ENCODE measurements around the gene RAD51B.

Gene RAD51B

DNA sequence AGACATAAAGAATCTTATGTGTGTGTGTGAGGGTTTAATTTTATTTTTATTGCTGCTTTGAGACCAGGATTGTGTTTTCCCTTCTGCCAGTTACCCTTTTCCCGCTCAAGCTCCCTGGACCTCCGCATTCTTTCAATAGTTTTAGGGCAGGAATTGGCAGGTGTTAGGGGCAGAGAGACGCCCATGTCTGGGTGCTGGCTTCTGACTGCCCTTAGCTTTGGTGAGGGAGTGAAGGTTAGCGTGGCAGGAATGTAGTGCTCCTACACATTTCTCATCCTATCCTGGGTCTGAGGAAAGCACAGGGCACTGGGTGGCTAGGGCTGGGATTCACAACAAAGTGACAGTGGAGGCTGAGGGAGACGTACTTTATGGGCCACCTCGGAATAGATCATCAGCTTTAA, 545.2 kb downstream of the RAD51B start:
- no peak for DNase-seq (ENCODE audit: low read depth)

GRCh38 chr14:68365228-68365627, 545.6 kb downstream of the RAD51B start:
- DNase-seq (ENCODE audit: low read depth): peak; percentile 87

DNA sequence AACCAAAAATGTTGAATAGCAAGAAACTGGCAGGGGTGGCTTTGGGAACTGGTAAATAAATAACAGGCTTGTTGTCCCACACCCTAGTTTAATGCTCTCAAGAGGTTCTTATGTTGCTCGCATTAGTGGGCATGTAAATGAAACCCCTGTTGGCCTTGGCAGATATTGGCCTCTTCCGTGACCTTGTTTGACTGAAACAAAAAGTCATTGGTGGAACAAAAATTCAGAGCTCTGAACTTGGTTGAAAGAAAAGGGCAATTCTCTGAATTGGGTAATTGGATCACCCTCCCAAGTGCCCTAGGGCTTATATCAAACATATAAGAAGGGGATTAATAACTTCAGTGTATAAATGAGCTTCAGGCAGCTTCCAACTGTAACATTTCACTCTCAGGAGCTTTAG, 547.1 kb downstream of the RAD51B start:
- DNase-seq (ENCODE audit: low read depth): no peak

DNA sequence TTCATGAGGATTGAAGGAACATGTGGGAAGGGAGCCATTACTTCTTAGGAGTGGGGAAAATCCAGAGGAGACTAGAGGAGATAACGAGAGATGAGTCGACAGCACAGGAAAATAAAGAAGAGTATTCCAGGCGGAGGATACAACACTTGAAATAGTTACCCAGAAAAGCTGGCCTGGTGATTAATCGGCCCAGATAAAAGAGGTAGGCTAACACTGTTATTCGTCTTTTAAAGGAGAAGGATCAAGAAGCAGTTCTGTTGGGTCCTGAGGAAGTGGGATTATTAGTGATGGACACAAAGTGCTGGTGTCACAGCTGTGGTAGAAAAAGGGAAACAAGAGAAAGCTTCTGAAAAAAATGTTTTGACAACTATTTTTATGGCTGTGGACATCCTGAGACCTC, 548.0 kb downstream of the RAD51B start:
- peak; percentile 21 for DNase-seq (ENCODE audit: low read depth)

DNA sequence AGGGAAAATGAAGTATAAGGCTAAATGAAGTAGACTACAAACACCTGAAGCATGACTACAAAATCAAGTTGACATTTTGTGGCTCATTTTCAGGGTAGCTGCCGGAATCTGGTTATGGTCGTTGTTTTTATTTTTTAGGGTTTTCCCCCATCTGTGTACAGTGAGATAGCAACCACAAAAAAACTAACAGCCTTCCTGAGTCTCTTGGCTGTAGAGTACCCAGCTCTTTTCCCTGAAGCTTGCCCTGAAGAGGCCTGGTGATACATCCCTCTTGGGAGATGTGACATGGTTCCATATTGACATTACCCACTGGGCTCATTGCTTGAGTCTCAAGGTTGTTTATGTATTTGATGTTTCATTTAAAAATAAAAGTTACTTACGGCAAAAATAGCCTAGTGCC, 549.3 kb downstream of the RAD51B start:
- no peak for DNase-seq (ENCODE audit: low read depth)

DNA sequence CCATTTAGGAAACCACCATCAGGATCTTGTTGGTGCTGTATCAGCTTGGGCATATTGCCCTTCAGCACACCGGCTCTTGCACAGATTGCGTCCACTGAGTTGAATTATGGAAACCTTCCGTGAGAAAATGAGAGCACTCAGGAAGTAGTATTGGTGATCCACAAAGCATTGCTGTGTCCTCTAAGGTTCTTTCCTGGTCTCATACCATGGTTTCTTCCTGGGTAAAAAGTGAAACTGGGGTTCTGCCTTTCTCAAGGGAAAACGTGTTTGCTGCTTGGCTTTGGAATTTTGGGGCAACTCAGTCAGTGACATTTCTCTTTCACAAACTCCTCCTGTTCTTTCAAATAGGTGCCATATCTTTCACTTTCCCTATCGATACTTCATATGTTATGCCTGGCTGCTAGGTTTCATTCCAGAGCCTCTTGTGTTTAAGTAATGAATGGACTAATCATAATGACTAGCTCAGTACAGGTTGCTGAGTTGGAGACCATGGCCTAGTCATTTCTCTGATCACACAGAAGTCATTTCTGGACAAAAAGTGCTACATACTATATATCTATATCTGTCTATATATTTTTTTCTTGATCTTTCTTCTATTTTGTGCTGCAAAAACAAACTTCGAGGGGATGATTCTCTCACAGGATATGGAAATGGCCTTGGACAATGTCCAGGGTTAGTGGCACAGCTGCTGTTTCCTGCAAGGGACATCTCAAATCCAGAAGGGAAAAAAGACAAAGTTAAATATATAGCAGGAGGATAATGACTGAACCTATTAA, 549.9 kb downstream of the RAD51B start:
- DNase-seq (ENCODE audit: low read depth): no peak

- no peak for DNase-seq (ENCODE audit: low read depth)
These were observed 550.4 kb downstream of the RAD51B start for GRCh38 chr14:68370057-68370360.

- DNase-seq (ENCODE audit: low read depth): no peak
These were observed 552.8 kb downstream of the RAD51B start for GRCh38 chr14:68372368-68372767.

DNA sequence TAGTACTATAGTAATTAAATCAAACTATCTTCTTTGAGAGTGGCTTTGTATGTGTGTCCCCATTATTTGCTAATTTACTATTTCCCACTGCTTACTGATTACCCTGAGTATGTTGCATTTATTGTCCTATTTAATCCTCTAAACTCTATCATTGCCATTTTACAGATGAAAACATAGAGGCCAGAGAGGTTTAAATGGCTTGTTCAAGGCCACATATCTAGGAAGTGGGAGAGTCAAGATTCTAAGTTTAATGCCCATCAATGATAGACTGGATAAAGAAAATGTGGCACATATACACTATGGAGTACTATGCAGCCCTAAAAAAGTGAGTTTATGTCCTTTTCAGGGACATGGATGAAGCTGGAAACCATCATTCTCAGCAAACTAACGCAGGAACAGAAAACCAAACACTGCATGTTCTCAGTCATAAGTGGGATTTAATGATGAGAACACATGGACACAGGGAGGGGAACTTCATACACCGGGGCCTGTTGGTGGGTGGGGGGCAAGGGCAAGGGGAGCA, 553.6 kb downstream of the RAD51B start:
- DNase-seq (ENCODE audit: low read depth): no peak

- DNase-seq (ENCODE audit: low read depth): no peak
These were observed 554.4 kb downstream of the RAD51B start for GRCh38 chr14:68373847-68374444.

DNA sequence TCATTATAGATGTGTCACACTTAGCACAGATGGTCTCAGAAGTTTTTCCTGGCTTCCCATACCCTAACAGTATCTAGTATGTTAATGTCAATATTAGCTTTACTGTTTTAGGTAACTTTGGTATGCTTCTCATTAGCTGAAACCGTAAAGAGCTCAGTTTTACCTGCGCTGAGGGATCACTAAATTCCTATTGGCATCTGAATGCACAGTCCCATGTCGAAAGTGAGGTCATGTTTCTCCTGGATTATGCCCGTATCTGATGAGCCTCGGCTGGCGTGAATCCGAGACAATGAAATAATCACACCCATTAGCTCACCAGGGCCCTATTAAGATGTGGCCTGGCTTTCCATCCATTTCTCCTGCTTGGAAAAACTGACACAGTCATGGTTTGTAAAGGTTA, 555.1 kb downstream of the RAD51B start:
- no peak for DNase-seq (ENCODE audit: low read depth)

DNA sequence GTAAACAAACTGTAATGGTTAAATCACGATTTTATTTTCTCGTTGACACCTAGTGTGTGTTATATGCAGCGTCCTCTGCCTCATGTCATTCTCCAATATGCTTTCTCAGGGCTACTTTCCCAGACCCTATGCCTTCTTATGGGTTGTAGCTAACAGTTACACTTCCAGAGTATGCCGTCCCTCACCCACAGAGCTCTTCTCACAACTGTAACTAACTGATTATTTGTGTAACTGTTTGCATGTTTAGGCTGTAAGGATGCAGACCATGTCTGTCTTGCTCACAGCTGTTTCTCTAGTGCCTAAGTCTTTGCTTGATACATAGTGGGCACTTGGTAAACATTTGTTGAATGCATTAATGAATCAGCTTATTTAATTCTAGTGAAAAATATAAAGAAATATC, 555.8 kb downstream of the RAD51B start:
- no peak for DNase-seq (ENCODE audit: low read depth)

- no peak for DNase-seq (ENCODE audit: low read depth)
These were observed 556.6 kb downstream of the RAD51B start for GRCh38 chr14:68376067-68376779.

DNA sequence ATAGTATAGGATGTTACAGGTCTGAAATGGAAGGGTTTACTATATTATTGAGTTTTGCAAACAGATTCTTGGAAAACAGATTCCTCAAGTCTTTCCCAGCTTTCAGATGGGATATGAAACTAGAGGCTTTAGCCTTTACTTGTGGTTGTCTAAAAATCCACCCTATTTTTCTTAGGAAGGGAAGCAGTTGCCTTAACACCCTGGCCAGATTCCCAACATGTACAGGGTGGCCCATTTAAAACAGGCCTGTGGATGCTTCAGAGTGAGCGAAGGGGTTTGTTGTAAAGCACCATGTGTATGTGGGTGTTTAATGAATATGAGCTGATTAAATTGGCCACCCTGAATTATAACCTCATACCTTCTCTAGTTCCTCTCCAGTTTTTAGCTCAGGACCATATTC, 557.4 kb downstream of the RAD51B start:
- no peak for DNase-seq (ENCODE audit: low read depth)

GRCh38 chr14:68377459-68377858, 557.9 kb downstream of the RAD51B start:
- DNase-seq (ENCODE audit: low read depth): no peak

GRCh38 chr14:68379510-68380328, 560.1 kb downstream of the RAD51B start:
- DNase-seq (ENCODE audit: low read depth): no peak

DNA sequence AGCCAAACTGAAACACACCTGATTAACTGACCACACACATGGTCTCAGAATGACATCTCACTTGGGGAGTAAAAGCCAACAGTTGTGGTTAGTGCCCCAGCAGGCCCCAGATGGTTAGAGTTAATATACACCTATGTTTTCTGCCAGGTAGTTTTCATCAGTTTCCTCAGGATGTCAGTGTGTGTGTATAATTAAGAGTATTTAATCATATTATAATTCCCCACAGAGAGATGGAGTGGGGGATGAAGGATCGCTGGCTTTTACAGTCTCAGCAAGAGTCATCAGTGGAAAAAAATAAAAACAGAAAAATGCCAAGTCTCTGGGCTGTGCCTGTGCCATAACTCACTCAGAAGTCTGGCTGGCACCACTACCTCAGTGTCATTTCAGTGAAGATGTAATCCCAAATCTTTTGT, 560.8 kb downstream of the RAD51B start:
- no peak for DNase-seq (ENCODE audit: low read depth)

GRCh38 chr14:68384335-68384734, 564.8 kb downstream of the RAD51B start:
- peak; percentile 53 for DNase-seq (ENCODE audit: low read depth)

DNA sequence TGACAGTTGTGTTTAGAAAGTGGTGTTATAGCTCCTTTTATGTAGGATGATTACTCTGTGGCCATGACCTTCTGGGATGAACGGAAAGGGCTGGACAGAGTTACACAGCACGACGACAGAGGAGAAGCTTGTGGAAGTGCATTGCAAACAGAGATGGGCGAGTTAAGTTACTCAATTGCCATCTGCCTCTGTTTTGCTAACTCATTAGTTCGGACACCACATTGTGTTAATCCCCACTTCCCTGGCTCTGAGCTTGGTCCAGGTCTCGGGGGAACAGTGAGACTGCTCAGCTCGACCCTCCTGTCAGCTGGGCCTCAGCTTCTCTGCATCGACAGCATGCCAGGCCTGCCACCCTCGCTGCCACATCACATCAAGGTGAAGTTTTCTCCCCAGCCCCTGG, 565.3 kb downstream of the RAD51B start:
- DNase-seq (ENCODE audit: low read depth): no peak

DNA sequence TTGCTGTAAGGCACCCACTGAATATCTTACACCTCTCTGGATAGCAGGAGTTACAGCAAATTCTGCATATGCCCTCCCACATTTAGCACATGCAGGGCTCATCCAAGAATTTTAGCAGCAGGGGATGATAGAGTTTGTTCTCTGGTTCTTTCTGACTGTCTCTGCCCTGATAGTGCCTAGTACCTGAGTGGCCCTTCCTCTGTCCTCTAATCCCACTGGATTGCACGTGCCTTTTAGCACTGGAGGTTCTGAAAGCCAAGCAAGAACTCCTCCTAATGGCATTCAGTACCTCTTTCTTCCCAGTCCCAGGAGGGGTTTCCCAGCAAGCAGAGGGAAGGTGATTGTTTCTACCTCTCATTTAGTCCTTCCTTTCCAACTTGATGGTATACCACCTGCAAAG, 566.9 kb downstream of the RAD51B start:
- DNase-seq (ENCODE audit: low read depth): no peak

DNA sequence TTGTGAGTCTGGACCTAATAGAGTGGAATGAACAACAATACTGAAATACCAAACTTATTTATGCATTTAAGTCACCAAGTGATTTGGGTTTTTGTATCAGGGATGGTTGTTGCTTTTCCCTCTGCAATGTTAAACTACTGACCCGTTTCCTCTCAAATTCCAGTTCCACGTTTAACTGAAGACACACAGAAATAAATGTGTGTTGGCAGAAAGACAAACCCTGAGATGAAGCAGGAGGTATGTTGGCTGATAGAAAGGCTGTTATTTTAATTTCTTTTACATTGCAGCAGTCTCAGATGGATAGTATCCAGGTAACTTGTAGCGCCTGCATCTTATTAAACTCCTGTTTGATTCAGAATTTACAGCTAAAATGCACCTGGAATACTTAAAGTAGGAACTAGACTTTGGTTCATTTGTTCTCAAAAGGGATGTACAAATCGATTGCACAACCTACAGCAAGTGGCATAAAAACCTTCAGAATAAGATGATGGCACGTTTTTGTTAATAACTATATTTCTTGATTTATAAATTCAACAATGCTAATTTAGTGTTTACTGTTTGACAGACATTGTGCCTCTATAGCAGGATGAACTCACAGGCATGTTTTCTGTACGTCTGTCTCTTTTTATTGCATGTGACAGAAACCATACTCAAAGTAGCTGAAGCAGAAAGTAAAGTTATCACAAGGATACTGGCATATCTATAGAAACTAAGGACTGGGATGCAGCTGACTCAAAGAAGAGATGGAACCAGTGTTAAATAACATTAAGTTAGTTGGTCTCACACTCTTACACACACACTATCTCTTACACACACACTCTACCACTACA, 567.6 kb downstream of the RAD51B start:
- DNase-seq (ENCODE audit: low read depth): peak; percentile 63

Measured in iris pigment epithelial cell (primary cell).